Ishikawa (cell line): Measurements from ENCODE around the gene METTL2B.

Experiments used
- CEBPB ChIP-seq: IDR thresholded peaks from 2 replicates; pipeline ENCODE4 v1.6.1; 2012
- CREB1 ChIP-seq: IDR thresholded peaks from 2 replicates; pipeline ENCODE4 v1.6.1; 2012; ENCODE audit warnings: low read depth
- EGR1 ChIP-seq: IDR thresholded peaks from 2 replicates; pipeline ENCODE4 v1.6.1; 2012
- EP300 ChIP-seq: IDR thresholded peaks from 2 replicates; pipeline ENCODE4 v1.6.1; 2012; ENCODE audit warnings: borderline replicate concordance
- FOXM1 ChIP-seq: IDR thresholded peaks from 2 replicates; pipeline ENCODE4 v1.6.1; 2012; ENCODE audit warnings: low read depth, borderline replicate concordance
- NFIC ChIP-seq: IDR thresholded peaks from 2 replicates; pipeline ENCODE4 v1.6.1; 2012
- RAD21 ChIP-seq: IDR thresholded peaks from 2 replicates; pipeline ENCODE4 v1.6.1; 2012; ENCODE audit warnings: low read depth
- TAF1 ChIP-seq: IDR thresholded peaks from 2 replicates; pipeline ENCODE4 v1.6.1; 2012; ENCODE audit warnings: low read depth, mild to moderate bottlenecking
- TCF12 ChIP-seq: IDR thresholded peaks from 2 replicates; pipeline ENCODE4 v1.6.1; 2012; ENCODE audit warnings: low read depth
- TEAD4 ChIP-seq: IDR thresholded peaks from 2 replicates; pipeline ENCODE4 v1.6.1; 2012
- YY1 ChIP-seq: IDR thresholded peaks from 2 replicates; pipeline ENCODE4 v1.6.1; 2012; ENCODE audit warnings: low read depth
- ZBTB7A ChIP-seq: IDR thresholded peaks from 2 replicates; pipeline ENCODE4 v1.6.1; 2012; ENCODE audit warnings: low read depth
- TF ChIP-seq, protein P1 (sequence below): IDR thresholded peaks from 2 replicates; pipeline ENCODE4 v1.6.1; 2012
- TF ChIP-seq, protein P2 (sequence below): IDR thresholded peaks from 2 replicates; pipeline ENCODE4 v1.6.1; 2012; ENCODE audit warnings: low read depth, mild to moderate bottlenecking
- TF ChIP-seq, protein P3 (sequence below): IDR thresholded peaks from 2 replicates; pipeline ENCODE4 v1.6.1; 2012

Gene METTL2B

DNA sequence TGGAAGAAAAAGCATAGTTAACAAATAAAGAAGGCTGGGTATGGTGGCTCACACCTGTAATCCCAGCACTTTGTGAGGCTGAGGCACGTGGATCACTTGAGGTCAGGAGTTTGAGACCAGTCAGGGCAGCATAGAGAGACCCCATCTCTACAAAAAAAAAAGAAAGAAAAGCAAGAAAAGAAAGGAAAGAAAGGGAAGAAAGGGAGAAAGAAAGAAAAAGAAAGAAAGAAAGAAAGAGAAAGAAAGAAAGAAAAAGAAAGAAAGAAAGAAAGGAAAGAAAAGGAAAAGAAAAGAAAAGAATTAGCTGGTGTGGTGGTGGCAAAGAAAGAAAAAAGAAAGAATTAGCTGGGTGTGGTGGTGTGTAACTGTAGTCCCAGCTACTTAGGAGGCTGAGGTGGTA, 24.0 kb upstream of the METTL2B start:
- no peak for TF ChIP-seq CEBPB
- no peak for TF ChIP-seq FOXM1
- TF ChIP-seq, protein P1, sequence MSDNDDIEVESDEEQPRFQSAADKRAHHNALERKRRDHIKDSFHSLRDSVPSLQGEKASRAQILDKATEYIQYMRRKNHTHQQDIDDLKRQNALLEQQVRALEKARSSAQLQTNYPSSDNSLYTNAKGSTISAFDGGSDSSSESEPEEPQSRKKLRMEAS = no peak
- no peak for TF ChIP-seq RAD21
- no peak for TF ChIP-seq EGR1
- TF ChIP-seq TEAD4 = no peak
- no peak for TF ChIP-seq TAF1
- no peak for TF ChIP-seq NFIC
- TF ChIP-seq TCF12 = no peak
- TF ChIP-seq, protein P2, sequence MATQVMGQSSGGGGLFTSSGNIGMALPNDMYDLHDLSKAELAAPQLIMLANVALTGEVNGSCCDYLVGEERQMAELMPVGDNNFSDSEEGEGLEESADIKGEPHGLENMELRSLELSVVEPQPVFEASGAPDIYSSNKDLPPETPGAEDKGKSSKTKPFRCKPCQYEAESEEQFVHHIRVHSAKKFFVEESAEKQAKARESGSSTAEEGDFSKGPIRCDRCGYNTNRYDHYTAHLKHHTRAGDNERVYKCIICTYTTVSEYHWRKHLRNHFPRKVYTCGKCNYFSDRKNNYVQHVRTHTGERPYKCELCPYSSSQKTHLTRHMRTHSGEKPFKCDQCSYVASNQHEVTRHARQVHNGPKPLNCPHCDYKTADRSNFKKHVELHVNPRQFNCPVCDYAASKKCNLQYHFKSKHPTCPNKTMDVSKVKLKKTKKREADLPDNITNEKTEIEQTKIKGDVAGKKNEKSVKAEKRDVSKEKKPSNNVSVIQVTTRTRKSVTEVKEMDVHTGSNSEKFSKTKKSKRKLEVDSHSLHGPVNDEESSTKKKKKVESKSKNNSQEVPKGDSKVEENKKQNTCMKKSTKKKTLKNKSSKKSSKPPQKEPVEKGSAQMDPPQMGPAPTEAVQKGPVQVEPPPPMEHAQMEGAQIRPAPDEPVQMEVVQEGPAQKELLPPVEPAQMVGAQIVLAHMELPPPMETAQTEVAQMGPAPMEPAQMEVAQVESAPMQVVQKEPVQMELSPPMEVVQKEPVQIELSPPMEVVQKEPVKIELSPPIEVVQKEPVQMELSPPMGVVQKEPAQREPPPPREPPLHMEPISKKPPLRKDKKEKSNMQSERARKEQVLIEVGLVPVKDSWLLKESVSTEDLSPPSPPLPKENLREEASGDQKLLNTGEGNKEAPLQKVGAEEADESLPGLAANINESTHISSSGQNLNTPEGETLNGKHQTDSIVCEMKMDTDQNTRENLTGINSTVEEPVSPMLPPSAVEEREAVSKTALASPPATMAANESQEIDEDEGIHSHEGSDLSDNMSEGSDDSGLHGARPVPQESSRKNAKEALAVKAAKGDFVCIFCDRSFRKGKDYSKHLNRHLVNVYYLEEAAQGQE = no peak
- no peak for TF ChIP-seq EP300
- TF ChIP-seq, protein P3, sequence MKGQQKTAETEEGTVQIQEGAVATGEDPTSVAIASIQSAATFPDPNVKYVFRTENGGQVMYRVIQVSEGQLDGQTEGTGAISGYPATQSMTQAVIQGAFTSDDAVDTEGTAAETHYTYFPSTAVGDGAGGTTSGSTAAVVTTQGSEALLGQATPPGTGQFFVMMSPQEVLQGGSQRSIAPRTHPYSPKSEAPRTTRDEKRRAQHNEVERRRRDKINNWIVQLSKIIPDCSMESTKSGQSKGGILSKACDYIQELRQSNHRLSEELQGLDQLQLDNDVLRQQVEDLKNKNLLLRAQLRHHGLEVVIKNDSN = no peak

DNA sequence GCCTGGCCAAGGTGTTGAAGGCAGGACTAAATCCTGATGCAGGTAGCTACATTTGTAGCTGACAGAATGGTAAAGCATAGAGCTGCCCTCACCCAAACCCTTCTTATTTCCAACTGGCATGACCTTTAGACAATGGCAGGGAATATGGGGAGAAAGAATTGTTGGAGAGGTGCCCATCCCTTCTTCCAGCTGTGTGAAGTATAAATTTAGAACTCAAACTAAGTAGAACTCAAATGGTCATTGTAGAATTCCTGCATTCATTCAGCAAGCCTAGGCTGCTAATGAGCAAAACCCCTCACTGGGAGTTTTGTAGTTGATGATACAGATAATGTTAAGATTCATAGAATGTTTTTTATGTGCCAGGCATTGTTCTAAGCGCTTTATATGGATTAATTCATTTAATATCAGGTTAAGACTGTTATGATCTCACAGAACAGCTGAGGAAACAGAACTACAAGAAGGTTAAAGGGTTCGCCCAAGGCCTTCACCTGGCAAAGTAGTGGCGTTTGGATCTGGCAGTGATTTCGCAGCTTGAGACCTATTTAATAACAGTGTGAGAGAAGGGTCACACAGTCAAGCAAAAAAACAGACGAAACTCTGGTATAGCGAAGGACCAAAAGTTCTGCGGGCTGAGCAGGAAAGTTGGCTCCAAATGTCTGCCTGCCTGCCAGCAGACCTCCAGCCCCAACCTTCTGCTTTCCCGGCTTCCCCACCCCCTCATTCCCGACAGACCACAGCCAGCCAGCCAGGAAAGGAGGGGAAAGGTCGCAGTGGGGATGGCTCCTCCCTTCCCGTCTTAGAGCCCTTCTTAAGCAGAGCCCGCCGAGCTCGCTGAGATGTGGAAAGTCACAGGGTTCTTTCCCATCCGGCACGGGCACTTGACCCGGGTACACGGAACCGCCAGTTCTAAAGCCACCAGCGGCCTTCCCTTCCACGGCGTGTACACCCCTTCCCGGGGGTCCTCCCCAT, 22.4 kb upstream of the METTL2B start:
- TF ChIP-seq CEBPB (no peak), YY1 (no peak), ZBTB7A (no peak), NFIC (no peak), TCF12 (no peak), CREB1 (no peak), TAF1 (no peak), RAD21 (no peak), EP300 (no peak), FOXM1 (no peak)
- TF ChIP-seq, protein P1 = no peak
- TF ChIP-seq, protein P2 = no peak

DNA sequence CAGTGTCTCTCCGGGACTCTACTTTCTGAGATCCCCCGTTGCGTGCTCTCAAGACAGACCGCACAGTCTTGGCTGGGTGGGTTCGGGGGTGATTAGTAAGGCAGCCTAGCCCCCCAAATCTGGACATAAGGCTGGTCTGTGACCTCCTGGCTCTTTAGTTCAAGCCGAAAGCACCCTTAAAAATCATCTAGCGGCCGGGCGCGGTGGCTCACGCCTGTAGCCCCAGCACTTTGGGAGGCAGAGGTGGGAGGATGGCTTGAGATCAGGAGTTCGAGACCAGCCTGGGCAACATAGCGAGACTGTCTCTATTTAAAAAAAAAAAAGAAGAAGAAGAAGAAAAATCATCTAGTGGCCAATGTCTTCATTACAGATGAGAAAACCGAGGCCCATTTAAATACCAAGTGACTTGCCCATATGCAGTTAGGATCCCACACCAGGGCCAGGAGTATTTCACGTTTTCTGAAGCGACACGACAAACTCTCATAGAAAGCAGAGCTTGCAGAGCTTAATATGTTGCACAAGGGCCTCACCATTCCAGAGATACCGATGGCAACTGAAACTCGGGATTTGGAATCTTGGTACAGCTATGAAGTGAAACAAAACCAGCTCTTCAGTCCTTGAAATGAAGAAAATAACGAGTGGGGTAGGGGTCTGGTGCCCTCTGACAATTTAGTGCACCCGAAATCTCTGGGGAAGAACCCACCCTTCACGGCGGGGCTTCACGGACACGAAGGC, 21.6 kb upstream of the METTL2B start:
- TF ChIP-seq FOXM1 (no peak), CREB1 (no peak), EGR1 (no peak), RAD21 (no peak), TAF1 (no peak), NFIC (no peak), YY1 (no peak)
- TF ChIP-seq, protein P2 = no peak
- TF ChIP-seq, protein P1 = no peak

- TF ChIP-seq TEAD4 = no peak; the same call in 1 of the 2 replicates
- TF ChIP-seq TAF1 = peak; percentile 85
- TF ChIP-seq FOXM1 = no peak
- peak; percentile 76; the same call in 1 of the 2 replicates for TF ChIP-seq ZBTB7A
- no peak for TF ChIP-seq CEBPB
- TF ChIP-seq, protein P1 = peak; percentile 77
- TF ChIP-seq TCF12 = peak; percentile 38; the same call in 1 of the 2 replicates
These were observed 20.8 kb upstream of the METTL2B start, which contains the start of gene HILPDA for GRCh38 chr7:128455543-128456254. TSS of gene HILPDA (plus strand) at chr7:128455878. CDS start at chr7:128457269, 1,391 bp downstream.
